ENCODE measurements around the gene RRBP1.

RRBP1 gene

DNA sequence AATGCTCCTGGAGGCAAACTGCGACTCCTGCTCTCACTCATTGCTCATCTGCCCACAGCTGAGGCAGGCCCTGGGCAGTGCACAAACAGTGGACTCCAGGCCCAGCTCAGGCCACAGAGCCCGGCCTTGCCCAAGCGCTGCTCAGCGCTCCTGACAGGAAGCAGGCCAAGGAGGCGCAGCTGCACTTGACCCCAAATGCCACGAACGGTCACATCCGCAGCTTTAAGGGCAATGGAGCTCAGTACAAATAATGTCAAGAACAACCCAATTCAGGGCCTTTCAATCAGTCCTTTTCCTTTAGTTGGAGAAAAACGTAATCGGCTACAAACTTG, 33.8 kb downstream of the RRBP1 start:
- DNase-seq (ENCODE audit: low read depth in 3 of 3, low spot score in 1 of 3): no peak

DNA sequence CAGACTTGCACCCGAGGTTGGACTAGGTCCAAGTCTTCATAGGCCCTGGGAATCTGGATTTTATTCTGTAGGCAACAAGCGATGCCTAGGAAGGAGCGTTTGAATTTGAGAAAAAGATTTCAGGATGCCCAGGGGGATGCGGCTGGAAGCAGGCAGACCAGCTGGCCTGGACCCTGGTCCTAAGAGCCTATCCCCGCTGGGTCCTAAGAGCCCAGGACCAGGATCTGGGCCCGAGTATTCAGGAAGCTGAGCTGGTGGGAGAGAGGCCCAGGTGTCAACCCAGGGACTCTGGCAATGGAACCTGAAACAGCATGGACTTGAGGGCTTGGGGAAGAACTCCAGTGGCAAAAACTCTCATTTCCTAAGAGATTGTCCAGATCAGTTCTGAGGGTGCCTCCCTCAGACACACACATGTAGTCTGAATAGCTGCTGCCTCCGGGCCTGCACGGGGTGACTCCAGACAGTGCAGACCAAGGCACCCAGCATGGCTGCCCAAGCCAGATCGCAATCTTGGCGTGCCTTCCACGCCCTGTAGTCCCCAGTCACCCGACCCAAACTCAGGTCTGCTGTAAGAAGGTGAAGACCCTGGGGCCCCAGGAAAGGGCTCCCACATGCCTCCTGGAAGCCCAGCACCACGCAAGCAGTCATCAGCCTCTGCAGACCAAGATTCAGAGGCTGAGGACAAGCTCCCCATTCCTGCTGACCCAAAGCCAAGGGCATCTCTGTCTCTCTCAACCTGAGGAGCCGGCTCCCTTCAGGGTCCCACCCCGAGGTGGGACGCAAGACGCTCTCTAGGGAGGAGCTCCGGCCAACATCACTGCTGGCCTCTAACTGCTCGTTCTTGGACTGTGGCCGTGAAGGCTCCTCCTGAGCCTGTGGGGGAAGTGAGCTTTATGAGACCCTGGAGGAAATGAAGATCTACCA, 34.4 kb downstream of the RRBP1 start:
- DNase-seq (ENCODE audit: low read depth in 3 of 3, low spot score in 1 of 3): no peak

DNA sequence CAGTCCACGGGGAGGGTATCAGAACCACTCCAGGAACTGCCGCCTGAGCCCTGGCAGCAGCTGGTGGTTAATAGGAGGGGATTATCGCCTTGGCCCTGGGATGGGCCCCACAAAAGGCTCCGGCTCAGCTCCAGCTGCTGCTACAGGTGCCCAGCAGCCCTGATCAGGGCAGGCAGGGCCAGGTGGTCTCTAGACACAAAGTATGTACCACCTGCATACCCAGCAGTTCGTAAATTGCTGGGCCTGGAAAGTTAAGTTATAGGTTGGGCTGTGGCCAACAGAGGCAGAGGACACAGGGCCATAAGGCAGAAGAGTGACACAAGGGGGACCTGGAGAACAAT, 35.1 kb downstream of the RRBP1 start:
- no peak for DNase-seq (ENCODE audit: low read depth in 3 of 3, low spot score in 1 of 3)

DNA sequence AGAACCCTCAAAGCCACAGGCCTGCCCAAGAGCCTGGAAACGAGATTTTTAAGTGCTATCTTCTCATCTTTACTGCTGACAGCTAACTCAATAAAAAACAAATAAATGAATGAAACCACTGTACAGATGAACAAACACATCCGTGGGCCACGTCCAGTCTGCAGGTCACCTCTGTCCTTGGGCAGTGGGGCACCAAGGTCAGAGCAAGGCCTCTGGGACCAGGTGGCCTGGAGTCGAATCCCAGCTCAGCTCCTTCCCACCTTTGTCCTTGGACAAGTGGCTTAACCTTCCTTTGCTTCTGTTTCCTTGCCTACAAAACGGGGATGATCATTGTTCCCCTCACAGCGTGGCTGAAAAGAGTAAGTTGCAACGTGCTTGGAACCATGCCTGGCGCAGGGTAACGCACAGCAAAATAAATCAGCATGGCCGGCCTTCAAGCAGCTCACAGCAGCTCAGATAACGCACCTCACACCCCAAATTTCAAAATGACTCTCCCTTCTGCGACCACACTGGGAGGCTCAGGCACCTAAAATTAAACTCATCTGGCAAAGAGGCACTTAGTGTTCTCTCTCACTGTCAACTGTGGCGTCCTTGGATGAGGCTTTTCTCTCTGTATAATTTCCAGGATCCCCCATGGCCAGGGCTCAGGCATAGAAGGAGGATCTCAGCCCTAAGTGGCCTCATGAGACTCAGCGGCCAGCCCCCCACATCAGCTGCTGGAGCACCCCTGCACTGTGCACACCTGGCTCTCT, 35.7 kb downstream of the RRBP1 start:
- no peak for DNase-seq (ENCODE audit: low read depth in 3 of 3, low spot score in 1 of 3)

DNA sequence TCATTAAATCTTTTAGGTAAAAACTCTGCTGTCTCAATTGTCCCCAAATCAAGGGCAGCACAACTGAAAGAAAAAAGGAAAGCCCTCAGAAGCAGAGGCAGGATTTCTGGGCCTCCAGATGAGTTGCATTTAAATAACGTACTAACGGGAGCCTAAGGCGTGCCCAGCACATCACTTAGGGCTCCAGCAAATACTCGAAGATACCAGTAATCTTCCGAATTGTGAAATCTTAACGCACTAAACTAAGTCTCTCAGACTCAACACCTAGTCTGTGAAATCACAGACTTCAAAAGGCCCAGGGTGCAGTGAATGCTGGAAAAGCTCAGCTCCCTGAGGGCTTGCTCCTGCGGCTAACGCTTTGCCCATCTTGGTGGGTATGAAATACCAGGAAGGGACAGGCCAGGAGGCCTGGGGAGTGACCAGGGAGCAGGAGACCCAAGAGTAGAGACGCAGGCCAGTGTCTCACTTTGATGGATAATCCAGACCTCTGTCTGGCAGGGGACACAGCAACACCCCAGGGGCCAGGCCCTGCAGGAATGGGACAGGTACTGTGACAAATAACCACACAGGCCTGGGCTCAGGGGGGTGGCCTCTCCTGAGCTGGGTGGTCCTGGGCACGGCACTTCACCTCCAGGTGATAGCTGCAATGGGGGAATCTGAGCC, 36.4 kb downstream of the RRBP1 start:
- DNase-seq (ENCODE audit: low read depth in 3 of 3, low spot score in 1 of 3): no peak

DNA sequence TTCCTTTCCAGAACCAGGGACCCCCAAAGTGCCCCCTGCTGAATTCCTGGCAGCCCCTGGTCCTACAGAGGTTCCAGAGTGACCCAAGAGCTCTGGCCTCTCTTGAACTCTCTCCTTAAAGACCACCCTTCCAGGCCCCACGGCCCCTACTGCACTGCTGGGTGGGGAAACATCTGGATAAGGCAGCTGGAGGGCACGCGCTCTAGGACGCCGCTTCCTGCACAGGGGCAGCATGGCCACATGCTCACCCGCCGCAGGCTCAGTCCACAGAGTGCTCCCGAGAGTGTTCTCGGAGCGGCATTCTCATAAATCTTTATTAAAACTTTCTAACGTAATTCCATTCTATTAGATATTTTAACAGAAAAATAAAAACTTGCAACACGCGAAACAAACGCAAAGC, 37.0 kb downstream of the RRBP1 start:
- no peak for DNase-seq (ENCODE audit: low read depth in 3 of 3, low spot score in 1 of 3)

DNA sequence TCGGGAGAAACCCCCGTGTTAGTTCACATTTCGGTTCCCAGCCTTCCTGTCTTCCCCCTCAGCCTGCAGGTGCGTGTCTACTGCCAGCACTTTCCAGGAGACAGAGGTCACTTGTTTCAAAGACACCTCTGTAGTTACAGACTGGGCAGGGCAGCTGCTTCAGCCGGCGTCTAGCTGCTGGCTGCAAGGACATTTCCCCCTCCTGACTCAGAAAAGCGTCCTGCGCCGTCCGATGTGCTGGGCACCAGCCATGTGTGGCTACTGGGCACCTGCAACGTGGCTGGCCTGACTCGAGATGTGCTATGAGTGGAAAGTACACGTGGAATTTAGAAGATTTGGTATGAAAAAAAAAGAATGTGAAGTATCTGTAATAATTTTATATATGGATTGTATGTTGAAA, 37.6 kb downstream of the RRBP1 start:
- no peak for DNase-seq (ENCODE audit: low read depth in 3 of 3, low spot score in 1 of 3)

DNA sequence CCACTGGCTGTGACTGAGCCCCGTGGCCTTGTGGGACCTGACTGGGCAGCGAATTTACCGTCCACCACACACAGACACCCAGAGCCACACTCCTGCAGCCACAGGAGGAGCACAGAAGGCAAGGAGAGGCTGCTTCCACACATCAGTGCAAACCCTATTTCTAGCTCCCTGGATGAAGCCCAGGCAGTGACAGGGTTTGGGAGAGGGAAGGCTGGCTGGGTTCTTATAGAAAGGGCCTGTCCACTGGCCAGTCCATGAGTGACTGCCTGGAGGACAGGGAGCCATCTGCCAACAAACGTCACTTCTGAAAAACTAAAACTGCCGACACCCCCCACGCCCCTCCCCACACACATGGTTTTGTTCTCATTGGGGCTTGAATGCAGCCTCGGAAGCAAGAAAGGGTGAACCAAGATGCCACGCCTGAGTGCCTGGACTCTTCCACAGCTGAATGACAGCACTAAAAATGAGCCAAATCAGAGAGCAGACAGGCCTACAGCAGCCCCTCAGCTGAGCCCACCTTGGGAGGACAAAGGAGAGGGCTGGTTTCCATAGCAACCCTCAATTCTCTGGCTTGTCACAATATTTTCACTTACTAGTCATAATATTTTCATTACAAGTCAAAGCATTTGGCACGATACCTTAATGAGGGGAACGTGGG, 38.4 kb downstream of the RRBP1 start:
- DNase-seq (ENCODE audit: low read depth in 3 of 3, low spot score in 1 of 3): no peak

DNA sequence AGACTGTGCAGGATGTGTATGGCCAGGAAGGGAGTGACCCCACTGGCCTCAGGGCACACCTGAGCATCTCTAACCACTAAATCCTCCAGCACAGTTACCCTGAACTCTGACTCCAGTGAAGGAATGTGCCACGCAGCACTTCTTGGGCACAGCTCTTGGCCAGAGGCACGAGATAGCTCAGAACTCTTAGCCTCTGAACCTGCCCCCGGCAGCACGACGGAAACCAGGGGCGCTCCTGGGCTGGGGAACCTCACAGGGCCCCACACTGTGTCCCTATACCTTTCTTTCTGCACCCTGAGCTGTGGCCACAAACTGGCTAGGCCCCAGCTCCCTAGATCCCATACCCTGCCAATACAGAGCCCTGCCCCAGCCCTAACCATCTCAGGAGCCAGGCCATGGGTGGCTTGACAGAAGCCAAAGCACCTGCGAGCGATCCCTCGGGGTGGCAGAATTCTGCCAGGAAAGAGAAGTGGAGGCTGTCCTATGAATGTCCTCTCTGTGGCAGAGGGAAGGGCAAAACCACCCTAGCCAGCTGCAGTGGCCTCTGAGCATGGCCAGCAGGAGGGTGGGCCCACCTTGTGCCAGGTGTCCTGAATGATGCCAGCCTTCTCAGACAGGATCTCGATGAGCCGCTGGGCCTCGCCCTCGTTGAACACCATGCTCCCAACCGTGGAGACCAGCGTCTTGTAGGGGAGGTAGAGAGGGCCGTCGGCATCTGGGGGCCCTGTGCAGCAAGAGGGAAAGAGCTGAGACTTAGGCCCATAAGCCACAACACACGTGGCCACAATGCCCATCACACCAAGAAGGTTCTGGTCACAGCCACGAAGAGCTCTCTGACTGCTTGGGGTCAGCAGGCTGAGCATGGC, 39.4 kb downstream of the RRBP1 start:
- no peak for DNase-seq (ENCODE audit: low read depth in 3 of 3, low spot score in 1 of 3)

DNA sequence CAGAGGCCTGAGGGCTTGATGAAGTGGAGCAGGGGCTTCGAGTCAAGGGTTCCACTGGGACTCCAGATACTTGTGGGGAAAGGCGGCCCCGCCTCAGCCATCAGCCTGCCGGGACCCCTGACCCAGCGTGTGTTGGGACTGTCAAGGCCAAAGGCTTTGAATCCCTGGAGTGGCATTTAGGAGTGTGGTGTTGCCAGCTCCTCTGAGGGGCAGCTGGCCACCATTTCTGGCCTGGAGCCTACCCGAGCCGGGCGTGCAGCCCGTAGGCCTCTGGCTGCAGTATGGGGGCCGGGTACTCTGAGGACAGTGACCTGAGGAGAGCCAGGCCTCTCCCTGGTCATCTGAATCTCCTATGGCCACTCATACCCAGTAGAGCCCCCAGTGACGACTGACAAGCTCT, 40.0 kb downstream of the RRBP1 start:
- DNase-seq (ENCODE audit: low read depth in 3 of 3, low spot score in 1 of 3): no peak

DNA sequence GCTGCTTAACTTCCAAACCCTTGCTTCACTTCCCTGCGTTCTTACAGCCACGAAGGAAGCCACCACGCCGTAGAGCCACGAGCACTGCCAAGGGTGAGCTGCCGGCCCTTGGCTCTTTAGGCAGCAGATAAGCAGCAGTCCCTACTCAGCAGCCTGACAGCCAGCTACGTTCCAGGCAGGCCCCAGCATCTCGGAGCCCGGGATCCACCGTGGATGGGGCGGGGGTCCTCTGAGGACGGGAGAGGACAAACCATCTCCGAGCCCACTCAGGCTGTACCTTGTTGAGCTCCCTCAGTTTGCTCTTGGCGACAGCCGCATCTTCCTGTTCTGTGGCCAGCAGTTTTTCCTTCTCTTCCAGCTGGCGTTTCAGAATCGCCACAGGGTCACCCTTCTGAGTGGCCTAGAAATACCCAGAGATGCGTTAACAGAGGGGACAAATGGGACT, 40.5 kb downstream of the RRBP1 start:
- no peak for DNase-seq (ENCODE audit: low read depth in 3 of 3, low spot score in 1 of 3)

DNA sequence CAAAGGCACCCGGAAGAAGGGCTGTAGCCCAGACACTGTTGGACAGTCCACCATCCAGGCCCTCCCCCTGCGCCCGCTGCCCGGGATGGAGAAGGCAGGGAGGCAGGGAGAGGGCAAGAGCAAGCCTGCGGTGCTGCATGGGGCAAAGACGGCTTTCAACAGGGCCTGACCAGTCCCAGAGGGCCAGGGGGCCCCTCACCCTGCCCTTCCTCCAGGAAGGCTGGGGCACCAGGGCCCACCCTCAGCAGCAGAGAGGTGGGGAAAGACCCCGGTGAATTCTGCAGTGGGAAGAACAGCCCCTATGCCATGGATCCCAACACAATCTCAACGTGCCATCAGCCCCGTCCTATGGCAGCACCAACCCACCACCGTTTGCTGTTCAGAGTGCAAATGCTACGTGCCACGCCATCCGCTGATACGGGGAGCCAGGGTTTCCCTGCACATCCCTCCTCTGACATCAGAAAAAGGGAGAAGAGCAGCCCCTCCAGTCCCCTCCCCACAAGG, 41.1 kb downstream of the RRBP1 start:
- DNase-seq (ENCODE audit: low read depth in 3 of 3, low spot score in 1 of 3): no peak

DNA sequence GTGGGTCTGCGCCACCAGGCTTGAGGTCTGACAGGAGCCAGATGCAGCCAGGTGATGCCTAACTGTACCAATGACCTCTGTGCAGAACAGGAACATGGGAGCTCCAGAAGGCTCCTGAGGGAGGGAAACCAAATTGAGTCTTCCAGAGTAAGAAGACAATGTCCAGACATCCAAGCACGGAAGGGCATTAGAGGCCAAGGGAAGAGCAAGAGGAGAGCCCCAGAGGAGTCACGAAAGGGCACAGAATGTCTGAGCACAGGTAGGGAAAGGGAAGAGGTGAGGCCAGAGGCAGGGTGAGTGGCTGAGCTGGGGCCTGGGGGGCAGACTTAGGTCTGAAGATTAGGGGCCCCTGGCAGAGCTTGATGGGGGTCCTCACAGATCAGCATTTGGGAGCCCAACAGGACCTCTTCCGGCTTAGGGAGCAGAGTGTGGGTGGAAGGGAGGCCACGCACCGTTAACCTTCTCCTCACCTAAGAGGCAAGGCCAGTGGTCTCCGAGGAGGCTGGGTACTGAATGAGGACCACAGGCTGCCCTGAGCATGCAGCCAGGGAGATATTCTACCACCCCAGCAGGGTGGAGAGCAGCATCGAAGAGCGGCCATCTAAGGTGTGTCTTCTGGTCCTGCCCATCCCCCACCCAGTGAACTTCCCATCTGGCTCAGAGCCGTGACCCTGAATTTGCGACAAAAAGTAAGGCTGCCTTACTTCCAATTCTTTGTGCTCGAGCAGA, 41.7 kb downstream of the RRBP1 start:
- no peak for DNase-seq (ENCODE audit: low read depth in 3 of 3, low spot score in 1 of 3)

DNA sequence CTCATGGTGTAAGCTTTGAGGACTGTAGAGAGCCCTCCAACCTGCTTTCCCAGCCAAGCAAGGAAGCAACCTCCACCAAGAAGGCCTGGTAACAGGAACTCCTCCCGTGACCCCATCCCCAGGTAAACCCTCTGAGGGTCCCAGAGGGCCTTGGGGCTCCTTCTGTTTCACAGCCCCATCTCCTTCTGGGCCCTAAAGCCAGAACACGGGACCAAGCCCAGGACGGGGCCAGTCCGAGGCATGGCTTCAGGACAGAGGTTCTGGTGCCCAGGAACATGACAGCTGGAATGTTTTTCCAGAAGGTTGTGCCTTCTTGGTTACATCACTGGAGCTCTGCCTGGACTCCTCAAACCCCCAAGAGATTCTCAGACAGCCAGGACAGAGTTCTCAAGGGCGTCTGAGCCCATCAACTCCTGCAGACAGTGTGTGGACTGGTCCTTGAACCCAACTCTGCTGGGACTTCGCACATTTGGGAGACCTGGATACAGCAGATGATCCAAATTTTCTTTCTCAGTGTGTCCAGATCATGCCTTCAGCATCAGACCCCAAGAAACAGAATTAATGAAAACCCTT, 43.1 kb downstream of the RRBP1 start:
- no peak for DNase-seq (ENCODE audit: low read depth in 3 of 3, low spot score in 1 of 3)

DNA sequence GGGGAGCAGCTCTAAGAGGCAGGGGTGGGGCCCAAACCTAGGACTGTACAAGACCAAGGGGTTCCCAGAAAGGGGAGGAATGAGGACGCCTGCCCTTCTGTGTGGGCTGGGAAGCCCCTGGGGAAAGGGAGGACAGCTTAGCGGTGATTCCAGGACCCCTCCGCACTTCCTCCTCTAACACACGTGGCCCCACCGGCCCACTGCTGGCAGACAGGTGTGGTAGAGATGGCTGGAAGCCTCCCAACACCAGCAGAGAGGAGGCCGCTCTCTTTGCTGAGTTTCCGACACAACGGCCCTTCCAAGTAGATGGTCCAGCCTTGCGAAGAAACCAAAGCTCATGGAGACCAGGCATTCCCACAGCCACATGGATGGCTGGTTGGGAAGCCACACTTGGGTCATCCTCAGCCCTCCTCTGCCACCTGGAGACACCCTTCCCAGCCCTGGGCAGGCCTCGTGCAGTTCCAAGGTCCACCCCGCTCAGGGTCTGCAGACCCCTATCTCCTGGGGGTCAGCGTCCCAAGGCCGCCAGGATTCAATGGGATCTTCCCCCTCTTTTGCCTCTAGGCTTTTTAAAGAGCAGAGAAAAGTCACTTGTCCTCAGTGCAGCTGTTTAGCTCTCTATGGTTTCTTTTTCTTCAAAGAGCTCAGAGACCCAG, 43.9 kb downstream of the RRBP1 start:
- no peak for DNase-seq (ENCODE audit: low read depth in 3 of 3, low spot score in 1 of 3)

DNA sequence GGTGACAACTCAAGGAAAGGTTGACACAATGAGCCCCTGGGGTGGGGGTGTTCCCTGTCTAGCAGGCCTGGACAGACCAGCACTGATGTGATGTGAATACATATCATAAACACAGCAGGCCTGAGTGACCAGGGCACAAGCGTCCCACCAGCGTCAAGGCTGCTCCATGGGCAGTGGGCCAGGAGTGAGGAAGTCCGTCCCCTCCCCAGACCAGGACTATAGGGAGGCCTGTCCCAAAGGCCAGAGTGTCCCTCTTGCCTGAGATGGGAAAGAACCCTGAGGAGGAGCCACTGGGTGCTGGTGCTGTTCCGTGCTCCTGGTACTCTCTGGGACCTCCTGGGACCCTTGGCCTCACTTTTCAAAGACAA, 44.6 kb downstream of the RRBP1 start:
- DNase-seq (ENCODE audit: low read depth in 3 of 3, low spot score in 1 of 3): no peak

DNA sequence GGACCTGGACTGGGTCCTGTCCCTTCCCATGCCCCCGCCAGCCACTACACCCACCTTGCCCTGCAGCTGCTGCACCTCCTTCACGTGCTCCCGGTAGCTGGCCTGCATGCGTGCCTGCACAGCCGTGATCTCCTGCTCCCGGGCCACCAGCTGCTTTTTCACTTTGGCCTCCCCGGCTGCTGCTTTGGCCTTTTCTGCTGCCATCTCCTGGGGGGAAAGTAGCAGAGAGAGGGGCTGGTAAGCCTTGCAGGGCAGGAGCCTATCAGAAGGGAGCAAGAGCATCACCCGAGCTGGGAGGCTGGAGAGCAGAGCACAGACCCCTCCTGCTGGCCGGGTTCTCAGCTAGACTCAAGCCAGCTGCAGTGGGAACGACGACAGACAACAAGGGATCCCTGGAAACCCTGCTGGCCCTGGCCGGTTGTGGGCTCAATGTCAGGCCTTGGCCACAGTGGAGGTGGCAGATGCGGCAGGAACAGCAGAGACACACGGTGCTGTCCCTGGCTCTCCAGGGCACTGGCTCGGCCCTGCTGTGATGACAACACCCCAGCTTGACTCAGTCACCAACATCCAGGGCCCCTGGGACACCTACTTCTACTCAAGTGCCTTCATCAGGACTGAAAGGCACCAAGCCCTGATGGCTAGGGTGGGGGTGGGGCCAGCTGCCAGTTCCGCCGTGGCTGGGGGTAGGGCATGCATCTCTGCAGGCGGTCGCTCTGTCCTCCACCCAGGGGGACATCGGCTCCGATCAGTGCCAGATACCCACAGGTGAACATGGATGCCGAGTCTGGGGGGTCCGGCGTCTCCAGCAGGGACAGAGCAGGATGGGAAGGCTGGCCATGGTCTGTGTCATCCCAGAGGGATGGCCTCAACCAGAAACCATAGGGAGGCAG, 45.3 kb downstream of the RRBP1 start:
- no peak for DNase-seq (ENCODE audit: low read depth in 3 of 3, low spot score in 1 of 3)

Measured in stimulated activated CD4-positive, alpha-beta T cell treated with anti-CD3 and anti-CD28 coated beads, TNF-alpha, amount 100 ng/mL, for 1 hour (primary cell).